GM12878 (cell line): ENCODE data around the gene TRAPPC4. TPM values are rescaled to one million over a fixed set of nuclear protein-coding genes. Genes with fewer than 3 reads are reported as not detected.

Source experiments
- CHD2 ChIP-seq: IDR thresholded peaks from 2 replicates; pipeline ENCODE4 v1.6.1; 2011; ENCODE audit warnings: low read depth, low read length, improper control_type of control experiment, borderline replicate concordance
- EZH2 ChIP-seq: IDR thresholded peaks from 2 replicates; pipeline ENCODE4 v1.6.1; 2012; ENCODE audit warnings: low read depth, mild to moderate bottlenecking, control low read depth, inconsistent platforms, low read length, borderline replicate concordance; ENCODE audit not compliant: control insufficient read depth
- SP1 ChIP-seq: IDR thresholded peaks from one replicate; pipeline ENCODE4 v1.6.1; 2011; ENCODE audit warnings: low read depth, low read length
- ZNF592 ChIP-seq: fragments of 450-650 bp; IDR thresholded peaks from 2 replicates; pipeline ENCODE4 v1.6.1; 2017; ENCODE audit warnings: mild to moderate bottlenecking, moderate library complexity
- ZNF622 ChIP-seq: fragments of 450-650 bp; IDR thresholded peaks from 2 replicates; pipeline ENCODE4 v1.6.1; 2017; ENCODE audit warnings: mild to moderate bottlenecking, inconsistent platforms
- polyA plus RNA-seq, 11 experiments: library from polyadenylated mRNA; depleted of rRNA in 4 of 11; unstranded in 6 of 11; stranded (reverse) in 5 of 11; fragments of >200 nt; fragmentation: Nextera tagmentation in 4 of 11; fragmentation: Illumina TruSeq in 1 of 11; extraction: Ambion mirVana in 4 of 11; extraction: Trizol in 1 of 11; gene quantifications; 1 replicate in 1 of 11; 2 replicates in 10 of 11; pipeline versions ENCODE4 v1.2.1 to v1.2.3, GENCODE V29; 2011 to 2016; ENCODE audit warnings: inconsistent platforms in 2 of 11, missing spikeins in 2 of 11, low read depth in 1 of 11
- total RNA-seq, 4 experiments: library from RNA; depleted of rRNA in 3 of 4; stranded (reverse); fragments of >200 nt in 3 of 4; fragmentation: Illumina TruSeq in 1 of 4; extraction: Trizol in 1 of 4; gene quantifications; 2 replicates each; pipeline versions ENCODE4 v1.2.1 to v1.2.3, GENCODE V29; 2013 to 2021
- TF ChIP-seq, protein P1 (sequence below): IDR thresholded peaks from 2 replicates; pipeline ENCODE4 v1.6.1; 2012; ENCODE audit warnings: low read depth, low read length, improper control_type of control experiment

The TRAPPC4 gene
- total and polyA plus RNA-seq, 10 of the 15 experiments (the other 5 are each of a cell fraction or from before 2014, with no cell fraction given) = 61.6 to 231 (median 98.8) TPM

GRCh38 chr11:119029069-119029339, 10.4 kb downstream of the TRAPPC4 start (continued):
- TF ChIP-seq EZH2 (no peak), SP1 (no peak), ZNF592 (no peak), CHD2 (no peak), ZNF622 (no peak)
- TF ChIP-seq, protein P1, sequence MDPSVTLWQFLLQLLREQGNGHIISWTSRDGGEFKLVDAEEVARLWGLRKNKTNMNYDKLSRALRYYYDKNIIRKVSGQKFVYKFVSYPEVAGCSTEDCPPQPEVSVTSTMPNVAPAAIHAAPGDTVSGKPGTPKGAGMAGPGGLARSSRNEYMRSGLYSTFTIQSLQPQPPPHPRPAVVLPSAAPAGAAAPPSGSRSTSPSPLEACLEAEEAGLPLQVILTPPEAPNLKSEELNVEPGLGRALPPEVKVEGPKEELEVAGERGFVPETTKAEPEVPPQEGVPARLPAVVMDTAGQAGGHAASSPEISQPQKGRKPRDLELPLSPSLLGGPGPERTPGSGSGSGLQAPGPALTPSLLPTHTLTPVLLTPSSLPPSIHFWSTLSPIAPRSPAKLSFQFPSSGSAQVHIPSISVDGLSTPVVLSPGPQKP = no peak
